ENCODE results near the gene PTPRJ. TPM values are rescaled to one million over a fixed set of nuclear protein-coding genes. Genes with fewer than 3 reads are reported as not detected.

The PTPRJ gene
- total RNA-seq, 6 experiments from 2014 or later: 12.5 to 33.0 (median 19.8) TPM

DNA sequence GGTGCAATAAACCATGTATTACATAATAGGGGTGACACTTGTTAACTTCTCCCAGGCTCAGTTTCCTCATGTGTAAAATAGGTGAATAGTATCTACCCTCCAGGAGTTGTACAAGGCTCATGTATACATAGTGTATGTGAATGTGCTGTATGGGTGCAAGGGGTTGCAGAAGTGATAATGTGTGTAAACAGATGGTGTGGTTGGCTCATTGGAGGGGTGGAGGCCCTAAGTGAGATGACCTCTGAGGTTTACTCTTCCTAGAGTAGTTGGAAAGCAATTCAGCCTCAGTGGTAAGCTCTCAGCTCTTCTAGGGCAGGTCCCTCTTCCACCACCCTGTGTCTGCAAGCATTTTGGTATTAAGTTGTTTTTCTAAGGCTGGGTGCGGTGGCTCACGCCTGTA lies 102.4 kb downstream of the PTPRJ start:
- 93% methylated on average over 2 of the region's 2 CpGs for WGBS (ENCODE audit: insufficient coverage, low coverage, low lambda C conversion rate, missing lambda C conversion rate)
- Histone ChIP-seq H3K4me3 (no peak overlapping the region), H3K27ac (peak overlapping the region in 1 of 3 donors; percentile 63), H3K27me3 (no peaks in the 10 kb centered on the region), H3K36me3 (no peaks in the 10 kb centered on the region), H3K4me1 (peaks cover 0 to 77% (median 9%) of the 10 kb centered on the region in 4 donors), H3K9me3 (no peaks in the 10 kb centered on the region)
- ATAC-seq: peak; percentile 5 to 63 (median 54)
- TF ChIP-seq, protein P1, sequence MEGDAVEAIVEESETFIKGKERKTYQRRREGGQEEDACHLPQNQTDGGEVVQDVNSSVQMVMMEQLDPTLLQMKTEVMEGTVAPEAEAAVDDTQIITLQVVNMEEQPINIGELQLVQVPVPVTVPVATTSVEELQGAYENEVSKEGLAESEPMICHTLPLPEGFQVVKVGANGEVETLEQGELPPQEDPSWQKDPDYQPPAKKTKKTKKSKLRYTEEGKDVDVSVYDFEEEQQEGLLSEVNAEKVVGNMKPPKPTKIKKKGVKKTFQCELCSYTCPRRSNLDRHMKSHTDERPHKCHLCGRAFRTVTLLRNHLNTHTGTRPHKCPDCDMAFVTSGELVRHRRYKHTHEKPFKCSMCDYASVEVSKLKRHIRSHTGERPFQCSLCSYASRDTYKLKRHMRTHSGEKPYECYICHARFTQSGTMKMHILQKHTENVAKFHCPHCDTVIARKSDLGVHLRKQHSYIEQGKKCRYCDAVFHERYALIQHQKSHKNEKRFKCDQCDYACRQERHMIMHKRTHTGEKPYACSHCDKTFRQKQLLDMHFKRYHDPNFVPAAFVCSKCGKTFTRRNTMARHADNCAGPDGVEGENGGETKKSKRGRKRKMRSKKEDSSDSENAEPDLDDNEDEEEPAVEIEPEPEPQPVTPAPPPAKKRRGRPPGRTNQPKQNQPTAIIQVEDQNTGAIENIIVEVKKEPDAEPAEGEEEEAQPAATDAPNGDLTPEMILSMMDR (IDR thresholded peaks at IDR 0.05): no peak
- TF ChIP-seq POLR2A (IDR thresholded peaks at IDR 0.05): no peak
- peak in 1 of 3 donors; percentile 29 for DNase-seq
- intact Hi-C loops (cut with DNase I): no loop called here

DNA sequence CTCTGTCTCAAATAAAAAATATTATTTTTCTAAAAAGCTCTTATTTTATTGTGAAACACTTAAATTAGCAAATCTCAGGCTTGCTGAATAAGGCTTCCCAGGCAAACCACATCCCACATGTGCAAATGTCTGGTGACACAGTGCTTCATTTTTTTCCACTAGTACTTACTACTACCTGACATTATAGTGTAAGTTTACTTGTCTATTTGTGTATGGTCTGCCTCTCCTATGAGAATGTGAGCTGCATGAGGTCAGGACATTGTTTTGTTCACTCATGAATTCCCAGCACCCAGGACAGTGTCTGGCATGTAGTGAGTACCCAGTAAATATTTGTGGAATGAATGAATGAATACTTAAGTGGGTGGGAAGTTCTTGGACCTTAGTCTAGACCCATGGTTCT lies 103.1 kb downstream of the PTPRJ start:
- intact Hi-C loops (cut with DNase I): no loop called here
- no peak for ATAC-seq
- no peaks in the 10 kb centered on the region for H3K9me3 ChIP-seq

DNA sequence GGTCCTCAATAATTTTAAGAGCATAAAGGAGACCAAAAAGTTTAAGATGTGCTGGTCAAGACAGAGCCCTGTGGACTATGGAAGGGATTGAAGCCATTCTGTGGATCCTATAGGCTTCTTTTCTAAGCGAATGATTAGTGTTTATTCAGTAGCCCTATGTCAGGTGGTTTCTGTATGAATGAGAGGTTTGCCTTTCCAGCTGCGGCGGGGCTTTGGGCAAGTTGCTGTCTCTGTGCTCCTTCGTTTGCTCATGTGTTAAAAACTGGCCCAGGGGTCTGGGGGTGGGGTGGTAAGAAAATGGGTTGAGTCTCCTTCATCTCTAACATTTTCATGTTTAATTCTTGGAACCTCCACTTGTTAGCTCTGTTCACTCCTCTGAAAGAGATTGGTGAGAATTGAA lies 105.3 kb downstream of the PTPRJ start:
- no peak overlapping the region for H3K4me3 ChIP-seq
- DNase-seq: no peak
- ATAC-seq: no peak
- H3K4me1 ChIP-seq: peaks cover 0 to 73% (median 13%) of the 10 kb centered on the region in 4 donors
- H3K27me3 ChIP-seq: no peaks in the 10 kb centered on the region
- H3K36me3 ChIP-seq: no peaks in the 10 kb centered on the region
- intact Hi-C loops (cut with DNase I): no loop called here
- WGBS (ENCODE audit: insufficient coverage, low coverage, low lambda C conversion rate, missing lambda C conversion rate): 89% methylated on average over 3 of the region's 4 CpGs
- H3K27ac ChIP-seq: no peak overlapping the region
- TF ChIP-seq POLR2A (IDR thresholded peaks at IDR 0.05): no peak
- TF ChIP-seq, protein P1 (IDR thresholded peaks at IDR 0.05): no peak
- H3K9me3 ChIP-seq: no peaks in the 10 kb centered on the region

More for the DNA sequence above, 103.1 kb downstream of the PTPRJ start:
- TF ChIP-seq, protein P1 (IDR thresholded peaks at IDR 0.05): no peak
- TF ChIP-seq POLR2A (IDR thresholded peaks at IDR 0.05): no peak
- H3K27ac ChIP-seq: peak overlapping the region in 1 of 3 donors; percentile 63
- H3K4me1 ChIP-seq: peaks cover 0 to 84% (median 12%) of the 10 kb centered on the region in 4 donors
- no peaks in the 10 kb centered on the region for H3K27me3 ChIP-seq
- no peak overlapping the region for H3K4me3 ChIP-seq
- DNase-seq: no peak
- no peaks in the 10 kb centered on the region for H3K36me3 ChIP-seq

DNA sequence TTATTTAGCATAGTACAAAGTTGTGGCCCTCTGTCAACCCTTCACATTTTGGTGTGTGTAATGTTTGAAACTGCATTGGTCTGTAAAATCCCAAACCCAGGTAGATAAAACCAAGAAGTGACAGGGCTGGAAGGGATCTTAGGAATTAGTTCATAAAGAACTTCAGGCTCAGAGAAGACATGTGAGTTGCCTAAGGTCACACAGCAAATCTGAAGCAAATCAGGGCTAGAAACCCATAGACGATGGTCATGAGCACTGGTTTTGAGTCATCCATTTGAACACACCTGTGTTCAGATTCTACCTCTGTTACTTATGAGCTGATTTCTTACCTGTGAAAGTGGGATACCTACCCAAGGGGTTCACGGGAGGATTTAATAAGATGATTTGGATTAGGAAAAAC lies 107.1 kb downstream of the PTPRJ start:
- WGBS (ENCODE audit: insufficient coverage, low coverage, low lambda C conversion rate, missing lambda C conversion rate): 68% methylated on average over 2 of the region's 2 CpGs

More for the DNA sequence above, 107.1 kb downstream of the PTPRJ start:
- Histone ChIP-seq H3K4me3 (no peak overlapping the region), H3K9me3 (no peaks in the 10 kb centered on the region), H3K36me3 (no peaks in the 10 kb centered on the region), H3K27ac (no peak overlapping the region), H3K27me3 (no peaks in the 10 kb centered on the region), H3K4me1 (peaks cover 0 to 70% (median 12%) of the 10 kb centered on the region in 4 donors)
- ATAC-seq (no peak), DNase-seq (no peak)
- intact Hi-C loops (cut with DNase I): no loop called here
- TF ChIP-seq POLR2A (IDR thresholded peaks at IDR 0.05): no peak
- TF ChIP-seq, protein P1 (IDR thresholded peaks at IDR 0.05): no peak

Measured in right lobe of liver (tissue), 6 donors.